NCI-H446 treated with DMSO at 0.1 percent for 48 hours (cell line): ENCODE results near the gene ABCF1.

Experiments
- DNase-seq: peaks from one replicate; lab custom pipeline; 2025; lab: John Stamatoyannopoulos, UW

The ABCF1 gene

GRCh38 chr6:30601815-30602641, 30.8 kb downstream of the ABCF1 start:
- DNase-seq: no peak

GRCh38 chr6:30603961-30604360, 32.7 kb downstream of the ABCF1 start:
- DNase-seq: no peak

- no peak for DNase-seq
Measured at GRCh38 chr6:30610065-30610464, 38.8 kb downstream of the ABCF1 start.

- DNase-seq: no peak
Measured at GRCh38 chr6:30611150-30611855, 40.1 kb downstream of the ABCF1 start.

- no peak for DNase-seq
Measured at GRCh38 chr6:30611856-30612194, 40.6 kb downstream of the ABCF1 start.

GRCh38 chr6:30612213-30612612, 41.0 kb downstream of the ABCF1 start:
- DNase-seq: no peak

GRCh38 chr6:30612687-30613248, 41.5 kb downstream of the ABCF1 start:
- peak; percentile 32 for DNase-seq

GRCh38 chr6:30613251-30614043, 42.2 kb downstream of the ABCF1 start:
- DNase-seq: no peak

GRCh38 chr6:30614044-30614842, 43.0 kb downstream of the ABCF1 start:
- no peak for DNase-seq

- peak; percentile 97 for DNase-seq
Measured at GRCh38 chr6:30614843-30615218, 43.6 kb downstream of the ABCF1 start.

GRCh38 chr6:30615219-30615957, 44.1 kb downstream of the ABCF1 start:
- DNase-seq: peak; percentile 93

GRCh38 chr6:30615958-30616810, 44.9 kb downstream of the ABCF1 start:
- DNase-seq: peak; percentile 54

GRCh38 chr6:30616811-30617564, 45.7 kb downstream of the ABCF1 start, which contains the start of gene PPP1R10:
PPP1R10 (minus strand) TSS chr6:30617243; CDS start chr6:30609944, 7,299 bp downstream.
- peak; percentile 100 for DNase-seq

- DNase-seq: peak; percentile 97
Measured at GRCh38 chr6:30617565-30618269, 46.5 kb downstream of the ABCF1 start, which contains the start of gene MRPS18B. MRPS18B (plus strand) TSS chr6:30617840; CDS start chr6:30617866, 26 bp downstream.

GRCh38 chr6:30618270-30618797, 47.1 kb downstream of the ABCF1 start:
- DNase-seq: no peak

- no peak for DNase-seq
Measured at GRCh38 chr6:30619561-30619960, 48.3 kb downstream of the ABCF1 start.

GRCh38 chr6:30625511-30625910, 54.3 kb downstream of the ABCF1 start:
- DNase-seq: no peak
